ENCODE data around the gene CACNG8.
"Not testable (repeated sequence)": the region's sequence is repeated elsewhere in the genome, so short reads cannot be mapped to it uniquely, and the experiment has no call there.

The CACNG8 gene

GRCh38 chr19:53962887-53963431 lies at the start of gene CACNG8:
Gene CACNG8, plus strand, starts transcription at chr19:53962937.
- DNase-seq (ENCODE audit: low read depth in 3 of 3) = no peak

DNA sequence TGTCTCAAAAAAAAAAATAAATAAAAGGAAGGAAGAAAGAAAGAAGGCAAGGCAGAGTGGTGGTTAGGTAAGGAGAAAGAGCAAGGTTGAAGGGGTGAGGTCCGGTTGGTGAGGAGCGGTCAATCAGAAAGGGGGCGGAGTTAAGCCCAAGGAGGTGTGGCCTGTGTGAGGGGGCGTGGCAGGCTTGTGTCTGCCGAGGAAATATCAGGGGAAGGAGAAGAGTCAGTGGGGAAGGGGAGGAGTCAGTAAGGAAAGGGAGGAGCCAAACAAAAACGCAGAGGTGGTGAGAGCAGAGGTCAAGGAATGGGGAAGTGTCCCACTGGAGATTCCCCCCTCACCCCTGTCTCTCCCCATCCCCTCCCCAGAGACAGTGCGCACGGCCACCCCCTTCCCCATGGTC lies 47.7 kb upstream of the CACNG8 start:
- DNase-seq (ENCODE audit: low read depth in 3 of 3) = no peak

GRCh38 chr19:53916004-53916403 lies 46.7 kb upstream of the CACNG8 start:
- no peak for DNase-seq (ENCODE audit: low read depth in 3 of 3)

- no peak for DNase-seq (ENCODE audit: low read depth in 3 of 3)
Observed at GRCh38 chr19:53917356-53917755, 45.4 kb upstream of the CACNG8 start.

- no peak for DNase-seq (ENCODE audit: low read depth in 3 of 3)
Observed at GRCh38 chr19:53927739-53928138, 35.0 kb upstream of the CACNG8 start.

DNA sequence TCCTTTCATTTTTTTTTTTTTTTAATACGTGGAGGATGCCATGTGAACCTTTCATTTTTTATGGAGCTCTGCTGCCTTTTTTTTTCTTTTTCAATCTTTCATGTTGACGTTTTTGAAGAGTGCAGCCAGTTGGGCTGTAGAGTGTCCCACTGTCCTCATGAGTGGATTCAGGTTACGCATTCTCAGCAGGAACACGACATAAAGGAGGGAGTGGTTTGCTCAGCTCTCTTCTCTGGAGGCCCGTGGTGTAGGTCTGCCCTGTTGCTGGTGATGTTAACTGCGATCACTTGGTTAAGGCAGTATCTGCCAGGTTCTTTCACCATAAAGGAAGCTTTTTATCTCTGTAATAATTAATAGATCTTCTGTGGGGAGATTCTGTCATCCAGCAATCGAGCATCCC lies 26.7 kb upstream of the CACNG8 start:
- no peak for DNase-seq (ENCODE audit: low read depth in 3 of 3)

GRCh38 chr19:53942001-53942786 lies 20.5 kb upstream of the CACNG8 start:
- DNase-seq (ENCODE audit: low read depth in 3 of 3) = no peak

DNA sequence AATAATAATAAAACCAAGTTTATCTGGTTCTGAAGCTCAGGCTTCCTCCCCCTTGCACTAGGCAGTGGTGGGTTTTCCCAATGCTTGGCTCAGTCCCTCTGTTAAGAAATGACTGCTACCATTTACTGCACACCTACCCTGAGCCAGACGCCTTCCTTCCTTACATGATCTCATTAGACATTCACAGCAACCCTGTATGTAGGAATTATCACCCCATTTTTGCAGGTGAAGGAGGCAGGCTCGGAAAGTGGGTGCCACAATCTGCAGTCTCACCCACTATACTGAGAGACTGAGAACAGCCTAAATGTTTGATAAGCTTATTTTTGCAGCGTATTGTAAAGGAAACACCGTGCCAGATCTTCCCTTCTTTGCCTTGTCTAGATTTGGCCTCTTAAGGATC lies 18.3 kb upstream of the CACNG8 start:
- DNase-seq (ENCODE audit: low read depth in 3 of 3) = no peak

DNA sequence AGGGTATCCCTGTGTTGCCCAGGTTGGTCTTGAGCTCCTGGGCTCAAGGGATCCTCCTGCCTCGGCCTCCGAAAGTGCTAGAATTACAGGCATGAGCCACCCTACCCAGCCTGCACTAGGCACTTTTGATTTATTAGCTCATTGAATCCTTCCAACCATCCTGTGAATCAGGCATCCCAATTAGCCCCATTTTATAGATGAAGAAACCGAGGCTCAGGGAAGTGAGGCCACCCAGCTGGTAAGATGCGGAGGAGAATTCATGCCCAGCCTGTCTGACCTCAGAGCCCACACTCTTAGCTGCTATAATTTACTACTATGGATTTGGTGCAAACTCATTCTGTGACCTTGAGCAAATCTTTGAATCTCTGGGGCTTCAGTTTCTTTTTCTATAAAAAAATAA lies 17.8 kb upstream of the CACNG8 start:
- DNase-seq (ENCODE audit: low read depth in 3 of 3) = no peak

- DNase-seq (ENCODE audit: low read depth in 3 of 3) = no peak
Observed at GRCh38 chr19:53945441-53945840, 17.3 kb upstream of the CACNG8 start.

GRCh38 chr19:53945998-53946397 lies 16.7 kb upstream of the CACNG8 start:
- no peak for DNase-seq (ENCODE audit: low read depth in 3 of 3)

DNA sequence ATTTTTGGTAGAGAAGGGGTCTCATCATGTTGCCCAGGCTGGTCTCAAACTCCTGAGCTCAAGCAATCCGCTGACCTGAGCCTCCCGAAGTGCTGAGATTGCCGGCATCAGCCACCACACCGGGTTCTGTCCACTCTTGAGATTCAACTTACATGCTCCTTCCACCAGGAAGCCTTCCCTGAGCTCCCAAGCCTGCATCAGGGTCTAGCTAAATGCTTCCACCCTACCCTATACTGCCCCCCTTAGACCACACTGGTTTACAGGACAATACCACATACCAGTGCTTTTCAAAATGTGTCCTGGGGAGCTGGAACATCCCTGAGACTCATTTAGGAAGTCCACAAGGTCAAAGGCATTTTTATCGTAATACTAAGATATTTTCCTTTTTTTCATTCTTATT lies 15.1 kb upstream of the CACNG8 start:
- DNase-seq (ENCODE audit: low read depth in 3 of 3) = no peak

GRCh38 chr19:53948611-53949010 lies 14.1 kb upstream of the CACNG8 start:
- not testable (repeated sequence) for DNase-seq (ENCODE audit: low read depth in 3 of 3)

- DNase-seq (ENCODE audit: low read depth in 3 of 3) = no peak
Observed at GRCh38 chr19:53951436-53951835, 11.3 kb upstream of the CACNG8 start.

DNA sequence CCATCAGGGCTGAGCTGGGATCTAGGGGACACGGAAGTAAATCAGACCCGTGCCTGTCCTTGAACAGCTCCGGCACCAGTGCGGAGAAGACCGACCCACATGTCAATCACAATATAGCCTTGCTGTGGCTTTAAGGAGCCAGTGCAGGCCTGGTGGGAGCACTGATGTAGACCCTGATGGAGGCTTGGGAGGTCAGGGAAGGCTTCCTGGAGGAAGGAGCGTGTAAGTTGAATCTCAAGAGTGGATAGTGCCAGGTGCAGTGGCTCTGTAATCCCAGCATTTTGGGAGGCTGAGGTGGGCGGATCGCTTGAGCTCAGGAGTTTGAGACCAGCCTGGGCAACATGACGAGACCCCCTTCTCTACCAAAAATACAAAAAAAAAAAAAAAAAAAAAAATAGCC lies 10.8 kb upstream of the CACNG8 start:
- DNase-seq (ENCODE audit: low read depth in 3 of 3) = no peak

DNA sequence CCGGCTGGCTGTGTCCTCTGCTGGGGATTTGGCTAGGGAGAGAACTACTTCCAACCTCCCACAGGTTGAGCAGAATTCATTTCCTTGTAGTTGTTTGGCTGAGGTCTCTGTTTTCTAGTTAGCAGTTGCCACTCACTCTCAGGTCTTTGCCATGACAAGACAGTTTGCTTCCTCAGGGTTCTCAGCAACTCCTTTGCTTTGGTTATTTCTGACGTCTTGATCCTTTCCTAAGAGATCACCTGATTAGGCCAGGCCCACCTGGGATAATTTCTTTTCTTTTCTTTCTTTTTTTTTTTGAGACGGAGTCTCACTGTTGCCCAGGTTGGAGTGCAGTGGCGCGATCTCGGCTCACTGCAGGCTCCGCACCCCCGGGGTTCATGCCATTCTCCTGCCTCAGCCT lies 9.4 kb upstream of the CACNG8 start:
- DNase-seq (ENCODE audit: low read depth in 3 of 3) = no peak

DNA sequence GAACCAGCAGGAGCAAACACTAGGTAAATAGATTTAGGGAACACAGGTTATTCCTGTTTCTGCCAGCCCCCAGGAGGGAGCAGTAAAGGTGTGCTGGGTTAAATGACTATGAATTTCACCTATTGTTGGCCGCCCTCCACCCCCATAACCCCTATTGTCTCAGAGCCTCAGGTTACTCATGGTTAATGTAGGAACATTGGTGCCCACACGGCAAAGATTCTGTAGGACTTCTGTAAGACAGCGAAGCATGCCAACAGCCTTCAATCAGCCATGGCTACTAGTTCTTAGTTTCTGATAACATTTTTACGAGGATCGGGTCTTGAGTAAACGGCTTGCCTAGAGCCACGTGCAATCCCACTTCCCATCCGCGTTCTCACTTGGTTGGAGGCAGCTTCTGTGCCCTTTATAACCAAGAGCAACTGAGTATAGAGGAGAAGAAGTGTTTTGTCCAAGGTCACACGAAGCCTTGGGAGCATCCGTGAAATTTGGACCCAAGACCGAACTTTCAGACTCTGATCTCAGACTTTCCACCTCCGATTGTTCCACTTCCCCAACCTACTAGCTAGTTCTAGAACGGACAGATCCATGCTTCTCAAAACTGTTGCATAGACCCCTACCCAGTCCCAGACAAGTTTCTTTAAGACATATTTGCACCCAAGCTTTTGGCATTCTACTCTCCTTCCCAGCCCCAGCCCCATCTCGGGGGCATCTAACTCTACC lies 5.1 kb upstream of the CACNG8 start:
- no peak for DNase-seq (ENCODE audit: low read depth in 3 of 3)

DNA sequence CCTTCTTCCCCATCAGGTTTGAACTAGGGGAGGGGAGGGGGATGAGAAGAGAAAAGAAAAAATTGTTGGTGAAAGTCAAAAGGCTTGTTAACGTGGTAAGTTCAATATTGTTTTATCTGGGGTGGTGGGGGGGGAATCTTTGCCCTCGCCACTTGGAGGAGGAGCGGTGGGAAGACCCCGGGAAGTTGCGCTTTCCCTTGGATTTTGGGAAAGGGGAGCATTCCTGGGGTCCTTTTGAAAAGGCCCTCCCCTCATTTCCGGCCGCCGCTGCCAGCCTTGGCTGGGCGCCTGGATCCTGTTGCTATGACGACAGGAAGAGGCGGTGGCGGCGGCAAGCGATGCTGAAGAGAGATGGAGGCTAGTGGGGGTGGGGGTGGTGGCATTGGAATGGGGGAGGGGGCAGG lies 4.6 kb upstream of the CACNG8 start:
- DNase-seq (ENCODE audit: low read depth in 3 of 3) = no peak

DNA sequence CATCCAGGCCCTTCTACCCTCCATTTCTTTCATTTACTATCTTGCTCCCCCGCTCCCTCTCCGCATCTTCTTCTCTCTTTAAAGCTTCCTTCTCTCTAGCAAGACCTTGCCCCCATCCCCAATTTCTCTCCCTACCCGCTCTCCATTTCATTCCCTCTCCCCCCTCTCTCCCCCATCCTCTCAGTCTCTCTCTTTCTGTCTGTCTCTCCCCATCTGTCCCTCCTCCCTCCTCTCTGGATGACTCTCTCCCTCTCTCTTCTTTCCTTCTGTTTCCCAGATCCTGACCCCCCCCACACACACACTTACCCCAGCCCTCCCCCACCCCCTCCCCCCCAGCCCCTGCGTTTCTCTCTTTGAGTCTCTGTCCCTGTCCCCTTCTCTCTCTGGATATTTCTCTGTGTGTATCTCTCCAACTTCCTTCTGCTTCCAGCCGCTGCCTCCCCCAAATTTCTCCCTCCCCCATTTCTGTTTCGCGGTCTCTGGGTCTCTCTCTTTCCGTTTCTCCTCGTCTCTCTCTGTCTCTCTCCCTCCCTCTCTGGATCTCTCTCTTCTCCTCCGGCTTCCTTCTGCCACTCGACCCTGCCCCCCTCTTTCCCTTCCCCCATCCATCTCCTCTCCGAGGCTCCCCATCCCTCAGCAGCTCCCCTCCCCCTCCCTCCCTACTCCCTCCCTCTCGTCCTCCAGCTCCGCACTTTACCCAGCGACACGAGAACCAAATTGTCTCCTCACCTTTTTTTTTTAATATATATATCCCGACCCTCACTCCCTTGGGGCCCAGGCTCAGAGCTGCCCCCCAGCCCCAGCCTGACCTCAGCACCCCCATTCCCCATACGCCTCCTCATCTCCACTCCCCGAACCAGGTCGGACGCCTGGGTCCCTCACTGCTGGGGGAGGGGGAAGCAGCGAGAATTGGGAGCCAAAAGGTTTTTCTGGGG lies 3.6 kb upstream of the CACNG8 start:
- DNase-seq (ENCODE audit: low read depth in 3 of 3) = no peak

GRCh38 chr19:53960187-53960586 lies 2.5 kb upstream of the CACNG8 start:
- DNase-seq (ENCODE audit: low read depth in 3 of 3) = no peak

DNA sequence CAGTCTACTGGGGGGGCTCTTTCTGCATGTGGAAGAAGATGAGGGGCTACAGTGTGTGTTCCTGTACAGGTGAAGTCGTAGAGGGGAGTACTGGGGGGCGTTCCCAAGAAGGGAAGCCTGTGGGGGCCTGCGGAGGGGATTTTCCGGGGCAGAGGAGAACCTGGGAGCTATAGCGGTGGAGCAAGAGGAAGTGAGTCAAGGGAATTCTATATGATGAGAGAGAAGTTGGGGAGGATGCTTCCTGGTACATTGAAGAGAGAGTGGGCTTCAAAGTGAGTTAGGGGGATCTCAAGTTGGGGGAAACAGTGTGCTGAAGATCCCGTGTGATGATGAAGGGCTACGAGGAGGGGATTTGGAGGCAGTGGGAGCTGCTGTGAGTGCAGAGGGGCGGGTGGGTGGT lies 1.9 kb upstream of the CACNG8 start:
- no peak for DNase-seq (ENCODE audit: low read depth in 3 of 3)

All from stimulated activated CD4-positive, alpha-beta T cell treated with anti-CD3 and anti-CD28 coated beads, TNF-alpha, amount 100 ng/mL, for 4 hours (primary cell).